Upper lobe of left lung (tissue), 6 donors: Measurements from ENCODE around the gene SPINK4. TPM values are rescaled to one million over a fixed set of nuclear protein-coding genes. Genes with fewer than 3 reads are reported as not detected.
A peak's percentile ranks its signal among the peaks of the same experiment; 100 is the strongest.

Experiments
- ATAC-seq, 2 donors: fragments of 200-7000 bp; cut with Tn5 transposase; one replicate each; pipeline ENCODE4 v1.9.1; 2022; ENCODE audit warnings: mild to moderate bottlenecking in 2 of 2, moderate library complexity in 2 of 2; ENCODE audit not compliant: low FRiP score in 2 of 2
- DNase-seq, 2 donors: peaks; one replicate each; pipeline ENCODE4 v3.0.0-alpha.2; 2019 to 2020
- H3K27ac ChIP-seq, 4 donors: fragments of 200-600 bp; sonication (generic); one replicate each; pipeline ENCODE4 v1.5.1; 2016 to 2019
- H3K27me3 ChIP-seq, 4 donors: fragments of 200-600 bp; sonication (generic); one replicate each; pipeline ENCODE4 v1.5.1; 2017 to 2019
- H3K36me3 ChIP-seq, 4 donors: fragments of 200-600 bp; sonication (generic); one replicate each; pipeline ENCODE4 v1.5.1; 2016 to 2019
- H3K4me1 ChIP-seq, 4 donors: fragments of 200-600 bp; sonication (generic); one replicate each; pipeline ENCODE4 v1.5.1; 2018 to 2019
- H3K4me3 ChIP-seq, 4 donors: fragments of 200-600 bp; sonication (generic); one replicate each; pipeline ENCODE4 v1.5.1; 2017 to 2019; ENCODE audit warnings: mild to moderate bottlenecking in 2 of 4, moderate library complexity in 1 of 4
- H3K9me3 ChIP-seq, 4 donors: fragments of 200-600 bp; sonication (generic); one replicate each; pipeline ENCODE4 v1.5.1; 2018 to 2019
- CTCF ChIP-seq, 6 experiments: fragments of 450-650 bp in 4 of 6; fragments of 200-600 bp in 2 of 6; sonication (generic) in 2 of 6; IDR thresholded peaks; one replicate each; pipeline ENCODE4 v1.5.1; 2016 to 2019; ENCODE audit warnings: antibody characterized with exemption in 6 of 6
- EP300 ChIP-seq, 4 donors: sonication (generic); formaldehyde crosslinking; IDR thresholded peaks; one replicate each; pipeline ENCODE4 v1.5.1; 2017; ENCODE audit warnings: antibody characterized with exemption in 4 of 4, control low read depth in 2 of 4
- POLR2A ChIP-seq, 4 donors: fragments of 450-650 bp; IDR thresholded peaks; one replicate each; pipeline ENCODE4 v1.5.1; 2016 to 2017; ENCODE audit warnings: antibody characterized with exemption in 4 of 4, mild to moderate bottlenecking in 2 of 4
- POLR2AphosphoS5 ChIP-seq, 2 donors: sonication (generic); formaldehyde crosslinking; IDR thresholded peaks; one replicate each; pipeline ENCODE4 v1.5.1; 2017; ENCODE audit warnings: antibody characterized with exemption in 2 of 2
- WGBS, 2 donors: methylation state at CpG; one replicate each; pipeline ENCODE4 v1.1.5; 2017 to 2018; 5-methylcytosine and 5-hydroxymethylcytosine counted together
- total RNA-seq, 6 donors: library from RNA; depleted of rRNA in 4 of 6; stranded (reverse); fragments of >200 nt in 4 of 6; gene quantifications; one replicate each; pipeline versions ENCODE4 v1.1.0 to v1.2.1, GENCODE V29; 2016 to 2021
- donor health status: DM: no; HTN: no; CAD: no; lungs with moderate emphysema.
- donor health status: DM: no; HTN: yes; CAD: no; lungs with severe emphysema.

The SPINK4 gene
- total RNA-seq, 6 donors from 2014 or later, result not detected

- Histone ChIP-seq H3K4me1 (no peaks in the 10 kb centered on the region), H3K27ac (no peak overlapping the region), H3K4me3 (no peak overlapping the region), H3K36me3 (peaks cover 1 to 55% (median 29%) of the 10 kb centered on the region in 4 donors), H3K9me3 (no peaks in the 10 kb centered on the region), H3K27me3 (no peaks in the 10 kb centered on the region)
- WGBS, 2 donors, result 76 to 83% methylated on average over 1 of the region's 1 CpG
- TF ChIP-seq CTCF (IDR thresholded peaks at IDR 0.05), result no peak
- TF ChIP-seq EP300 (IDR thresholded peaks at IDR 0.05), result no peak
- no peak for TF ChIP-seq POLR2AphosphoS5 (IDR thresholded peaks at IDR 0.05)
- no peak for TF ChIP-seq POLR2A (IDR thresholded peaks at IDR 0.05)
- DNase-seq (no peak), ATAC-seq (peak in 1 of 2 donors; percentile 64)
These were observed 10.6 kb downstream of the SPINK4 start for GRCh38 chr9:33250458-33250995.

GRCh38 chr9:33254211-33254610 is 14.2 kb downstream of the SPINK4 start:
- ATAC-seq (no peak), DNase-seq (no peak)
- Histone ChIP-seq H3K27me3 (no peaks in the 10 kb centered on the region), H3K9me3 (no peaks in the 10 kb centered on the region), H3K27ac (no peak overlapping the region), H3K4me3 (no peak overlapping the region), H3K36me3 (peaks cover 15 to 86% (median 61%) of the 10 kb centered on the region in 4 donors), H3K4me1 (no peaks in the 10 kb centered on the region)
- WGBS, 2 donors, result 100% methylated on average over 4 of the region's 4 CpGs
- no peak for TF ChIP-seq EP300 (IDR thresholded peaks at IDR 0.05)
- no peak for TF ChIP-seq POLR2A (IDR thresholded peaks at IDR 0.05)
- no peak for TF ChIP-seq CTCF (IDR thresholded peaks at IDR 0.05)
- TF ChIP-seq POLR2AphosphoS5 (IDR thresholded peaks at IDR 0.05), result no peak

GRCh38 chr9:33255014-33255413 is 15.0 kb downstream of the SPINK4 start:
- WGBS, 2 donors, result 93 to 96% methylated on average over 8 of the region's 8 CpGs
- H3K36me3 ChIP-seq, result peaks cover 21 to 94% (median 69%) of the 10 kb centered on the region in 4 donors
- H3K4me3 ChIP-seq, result no peak overlapping the region
- ATAC-seq (no peak), DNase-seq (no peak)
- H3K4me1 ChIP-seq, result no peaks in the 10 kb centered on the region
- no peak overlapping the region for H3K27ac ChIP-seq
- no peaks in the 10 kb centered on the region for H3K27me3 ChIP-seq
- TF ChIP-seq POLR2AphosphoS5 (IDR thresholded peaks at IDR 0.05) (no peak), POLR2A (IDR thresholded peaks at IDR 0.05) (no peak), CTCF (IDR thresholded peaks at IDR 0.05) (no peak), EP300 (IDR thresholded peaks at IDR 0.05) (no peak)
- no peaks in the 10 kb centered on the region for H3K9me3 ChIP-seq

GRCh38 chr9:33255471-33255870 is 15.5 kb downstream of the SPINK4 start:
- H3K4me3 ChIP-seq, result no peak overlapping the region
- H3K9me3 ChIP-seq, result no peaks in the 10 kb centered on the region
- no peaks in the 10 kb centered on the region for H3K4me1 ChIP-seq
- H3K27ac ChIP-seq, result no peak overlapping the region
- ATAC-seq, result no peak
- H3K36me3 ChIP-seq, result peaks cover 25 to 97% (median 73%) of the 10 kb centered on the region in 4 donors
- no peak for DNase-seq
- 93% methylated on average over 4 of the region's 4 CpGs for WGBS, 2 donors
- no peaks in the 10 kb centered on the region for H3K27me3 ChIP-seq
- no peak for TF ChIP-seq CTCF (IDR thresholded peaks at IDR 0.05)
- TF ChIP-seq EP300 (IDR thresholded peaks at IDR 0.05), result no peak
- no peak for TF ChIP-seq POLR2AphosphoS5 (IDR thresholded peaks at IDR 0.05)
- TF ChIP-seq POLR2A (IDR thresholded peaks at IDR 0.05), result no peak

GRCh38 chr9:33256236-33256635 is 16.3 kb downstream of the SPINK4 start:
- no peaks in the 10 kb centered on the region for H3K27me3 ChIP-seq
- no peaks in the 10 kb centered on the region for H3K4me1 ChIP-seq
- WGBS, 2 donors, result 94 to 98% methylated on average over 2 of the region's 2 CpGs
- no peak for ATAC-seq
- H3K36me3 ChIP-seq, result peaks cover 33 to 97% (median 78%) of the 10 kb centered on the region in 4 donors
- H3K4me3 ChIP-seq, result no peak overlapping the region
- DNase-seq, result no peak
- no peak overlapping the region for H3K27ac ChIP-seq
- TF ChIP-seq CTCF (IDR thresholded peaks at IDR 0.05) (no peak), POLR2AphosphoS5 (IDR thresholded peaks at IDR 0.05) (no peak), POLR2A (IDR thresholded peaks at IDR 0.05) (no peak), EP300 (IDR thresholded peaks at IDR 0.05) (no peak)
- H3K9me3 ChIP-seq, result no peaks in the 10 kb centered on the region
